DND-41 (cell line): ENCODE measurements around the gene DNAH17.

Experiments
- ATAC-seq: fragments of 200-7000 bp; cut with Tn5 transposase; 3 replicates; pipeline ENCODE4 v1.9.1; 2021; ENCODE audit warnings: low read depth; ENCODE audit not compliant: insufficient read depth
- DNase-seq: peaks from one replicate; pipeline ENCODE4 v3.0.0-alpha.2; 2020
- H2AFZ ChIP-seq: 2 replicates; pipeline ENCODE4 v1.6.0; 2012; ENCODE audit warnings: low read depth, low read length
- H3K27ac ChIP-seq: 2 replicates; pipeline ENCODE4 v1.5.1; 2012; ENCODE audit warnings: low read length, inconsistent platforms
- H3K27me3 ChIP-seq: fragments of 200-600 bp; sonication (generic); 2 replicates; pipeline ENCODE4 v1.6.0; 2012; ENCODE audit warnings: low read length, mild to moderate bottlenecking, inconsistent platforms; ENCODE audit not compliant: insufficient read depth, poor library complexity
- H3K36me3 ChIP-seq: 2 replicates; pipeline ENCODE4 v1.5.1; 2012; ENCODE audit warnings: low read length, inconsistent platforms; ENCODE audit not compliant: insufficient read depth
- H3K4me1 ChIP-seq: 2 replicates; pipeline ENCODE4 v1.5.1; 2012; ENCODE audit warnings: mild to moderate bottlenecking, low read length; ENCODE audit not compliant: insufficient read depth
- H3K4me2 ChIP-seq: 2 replicates; pipeline ENCODE4 v1.6.0; 2012; ENCODE audit warnings: mild to moderate bottlenecking, moderate library complexity, low read length, inconsistent platforms; ENCODE audit not compliant: insufficient read depth
- H3K4me3 ChIP-seq, 2 experiments: fragments of 200-600 bp in 1 of 2; shearing (Covaris generic) in 1 of 2; 2 replicates each; pipeline ENCODE4 v1.5.1; 2012 to 2016; ENCODE audit warnings: inconsistent platforms in 2 of 2, low read length in 2 of 2, mild to moderate bottlenecking in 2 of 2, low read depth in 1 of 2, moderate library complexity in 1 of 2
- H3K79me2 ChIP-seq: 2 replicates; pipeline ENCODE4 v1.6.0; 2012; ENCODE audit warnings: low read length, inconsistent platforms; ENCODE audit not compliant: insufficient read depth
- H3K9ac ChIP-seq: 2 replicates; pipeline ENCODE4 v1.6.0; 2012; ENCODE audit warnings: low read depth, mild to moderate bottlenecking, inconsistent platforms, low read length, moderate library complexity
- H3K9me3 ChIP-seq: 2 replicates; pipeline ENCODE4 v1.5.1; 2012; ENCODE audit warnings: low read length, moderate library complexity, mild to moderate bottlenecking, inconsistent platforms; ENCODE audit not compliant: insufficient read depth, severe bottlenecking
- H4K20me1 ChIP-seq: 2 replicates; pipeline ENCODE4 v1.6.0; 2012; ENCODE audit warnings: low read length; ENCODE audit not compliant: insufficient read depth
- CTCF ChIP-seq: IDR thresholded peaks from 2 replicates; pipeline ENCODE4 v1.5.1; 2012; ENCODE audit warnings: borderline replicate concordance, low read length, moderate library complexity, mild to moderate bottlenecking; ENCODE audit not compliant: poor library complexity, severe bottlenecking; ENCODE audit errors: extremely low read depth
- EZH2 ChIP-seq: IDR thresholded peaks from 3 replicates; pipeline ENCODE4 v1.6.1; 2012; ENCODE audit warnings: borderline replicate concordance, low read depth, mild to moderate bottlenecking, moderate library complexity, low read length, inconsistent platforms; ENCODE audit not compliant: severe bottlenecking

DNAH17 gene

GRCh38 chr17:78383725-78384471, 193.3 kb downstream of the DNAH17 start:
- Histone ChIP-seq H2AFZ (no peak overlapping the region), H3K4me3 (no peak overlapping the region), H3K9me3 (no peaks in the 10 kb centered on the region), H3K4me1 (peaks cover 44% of the 10 kb centered on the region), H3K36me3 (peaks cover 24% of the 10 kb centered on the region), H3K79me2 (peaks cover 97% of the 10 kb centered on the region), H3K27ac (peak overlapping the region; percentile 50; the same call in 1 of the 2 replicates), H3K27me3 (no peaks in the 10 kb centered on the region), H4K20me1 (peaks cover 71% of the 10 kb centered on the region), H3K4me2 (no peak overlapping the region), H3K9ac (no peak overlapping the region)
- DNase-seq: no peak
- ATAC-seq: no peak
- TF ChIP-seq CTCF (no peak), EZH2 (no peak)

- Histone ChIP-seq H3K4me2 (peak overlapping the region; percentile 95; the same call in 1 of the 2 replicates), H3K79me2 (peaks cover 81% of the 10 kb centered on the region), H3K36me3 (peaks cover 24% of the 10 kb centered on the region), H3K9ac (peak overlapping the region; percentile 21), H3K4me3 (no peak overlapping the region), H3K4me1 (peaks cover 51% of the 10 kb centered on the region), H2AFZ (no peak overlapping the region), H3K27ac (no peak overlapping the region), H4K20me1 (peaks cover 55% of the 10 kb centered on the region), H3K27me3 (no peaks in the 10 kb centered on the region), H3K9me3 (no peaks in the 10 kb centered on the region)
- TF ChIP-seq EZH2: no peak
- DNase-seq (no peak), ATAC-seq (no peak)
These were observed 195.5 kb downstream of the DNAH17 start for GRCh38 chr17:78381601-78382232.

GRCh38 chr17:78380370-78380769, 196.8 kb downstream of the DNAH17 start:
- Histone ChIP-seq H3K4me1 (peaks cover 45% of the 10 kb centered on the region), H3K27me3 (no peaks in the 10 kb centered on the region), H3K4me3 (no peak overlapping the region), H3K4me2 (peak overlapping the region; percentile 95), H3K27ac (no peak overlapping the region), H3K36me3 (peaks cover 24% of the 10 kb centered on the region), H3K9me3 (no peaks in the 10 kb centered on the region), H3K9ac (peak overlapping the region; percentile 69; the same call in 1 of the 2 replicates), H4K20me1 (peaks cover 42% of the 10 kb centered on the region), H2AFZ (no peak overlapping the region), H3K79me2 (peaks cover 67% of the 10 kb centered on the region)
- no peak for DNase-seq
- TF ChIP-seq EZH2: no peak
- TF ChIP-seq CTCF: no peak
- no peak for ATAC-seq

- peaks cover 44% of the 10 kb centered on the region for H3K4me1 ChIP-seq
- peak; percentile 37; the same call in 2 of the 3 replicates for ATAC-seq
- no peaks in the 10 kb centered on the region for H3K27me3 ChIP-seq
- peak overlapping the region; percentile 69 for H3K9ac ChIP-seq
- no peak for TF ChIP-seq CTCF
- no peak for TF ChIP-seq EZH2
- peak overlapping the region; percentile 60 to 89 for H3K4me3 ChIP-seq
- H3K4me2 ChIP-seq: peak overlapping the region; percentile 95
- peak overlapping the region; percentile 99 for H2AFZ ChIP-seq
- H3K27ac ChIP-seq: peak overlapping the region; percentile 70
- no peaks in the 10 kb centered on the region for H3K9me3 ChIP-seq
- no peak for DNase-seq
- peaks cover 18% of the 10 kb centered on the region for H3K36me3 ChIP-seq
- peaks cover 55% of the 10 kb centered on the region for H3K79me2 ChIP-seq
- peaks cover 33% of the 10 kb centered on the region for H4K20me1 ChIP-seq
These were observed 198.1 kb downstream of the DNAH17 start for GRCh38 chr17:78379131-78379491.
